ENCODE data around the gene RGS1.

The RGS1 gene

GRCh38 chr1:192543445-192543844 is 32.1 kb upstream of the RGS1 start:
- TF ChIP-seq ZBTB7A (IDR thresholded peaks at IDR 0.05; ENCODE audit: low read depth) (no peak), CEBPB (IDR thresholded peaks at IDR 0.05) (no peak), NFIC (IDR thresholded peaks at IDR 0.05) (no peak), EP300 (IDR thresholded peaks at IDR 0.05; ENCODE audit: borderline replicate concordance) (no peak), CREB1 (IDR thresholded peaks at IDR 0.05; ENCODE audit: low read depth) (no peak), YY1 (IDR thresholded peaks at IDR 0.05; ENCODE audit: low read depth) (no peak), USF1 (IDR thresholded peaks at IDR 0.05) (no peak), TCF12 (IDR thresholded peaks at IDR 0.05; ENCODE audit: low read depth) (no peak), TAF1 (IDR thresholded peaks at IDR 0.05; ENCODE audit: low read depth) (no peak), EGR1 (IDR thresholded peaks at IDR 0.05) (no peak), RAD21 (IDR thresholded peaks at IDR 0.05; ENCODE audit: low read depth) (no peak), TEAD4 (IDR thresholded peaks at IDR 0.05) (no peak), FOXM1 (IDR thresholded peaks at IDR 0.05; ENCODE audit: borderline replicate concordance, low read depth) (no peak)
- TF ChIP-seq, protein P1, sequence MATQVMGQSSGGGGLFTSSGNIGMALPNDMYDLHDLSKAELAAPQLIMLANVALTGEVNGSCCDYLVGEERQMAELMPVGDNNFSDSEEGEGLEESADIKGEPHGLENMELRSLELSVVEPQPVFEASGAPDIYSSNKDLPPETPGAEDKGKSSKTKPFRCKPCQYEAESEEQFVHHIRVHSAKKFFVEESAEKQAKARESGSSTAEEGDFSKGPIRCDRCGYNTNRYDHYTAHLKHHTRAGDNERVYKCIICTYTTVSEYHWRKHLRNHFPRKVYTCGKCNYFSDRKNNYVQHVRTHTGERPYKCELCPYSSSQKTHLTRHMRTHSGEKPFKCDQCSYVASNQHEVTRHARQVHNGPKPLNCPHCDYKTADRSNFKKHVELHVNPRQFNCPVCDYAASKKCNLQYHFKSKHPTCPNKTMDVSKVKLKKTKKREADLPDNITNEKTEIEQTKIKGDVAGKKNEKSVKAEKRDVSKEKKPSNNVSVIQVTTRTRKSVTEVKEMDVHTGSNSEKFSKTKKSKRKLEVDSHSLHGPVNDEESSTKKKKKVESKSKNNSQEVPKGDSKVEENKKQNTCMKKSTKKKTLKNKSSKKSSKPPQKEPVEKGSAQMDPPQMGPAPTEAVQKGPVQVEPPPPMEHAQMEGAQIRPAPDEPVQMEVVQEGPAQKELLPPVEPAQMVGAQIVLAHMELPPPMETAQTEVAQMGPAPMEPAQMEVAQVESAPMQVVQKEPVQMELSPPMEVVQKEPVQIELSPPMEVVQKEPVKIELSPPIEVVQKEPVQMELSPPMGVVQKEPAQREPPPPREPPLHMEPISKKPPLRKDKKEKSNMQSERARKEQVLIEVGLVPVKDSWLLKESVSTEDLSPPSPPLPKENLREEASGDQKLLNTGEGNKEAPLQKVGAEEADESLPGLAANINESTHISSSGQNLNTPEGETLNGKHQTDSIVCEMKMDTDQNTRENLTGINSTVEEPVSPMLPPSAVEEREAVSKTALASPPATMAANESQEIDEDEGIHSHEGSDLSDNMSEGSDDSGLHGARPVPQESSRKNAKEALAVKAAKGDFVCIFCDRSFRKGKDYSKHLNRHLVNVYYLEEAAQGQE (IDR thresholded peaks at IDR 0.05; ENCODE audit: low read depth) = no peak

GRCh38 chr1:192545896-192546521 is 29.6 kb upstream of the RGS1 start:
- no peak for TF ChIP-seq TEAD4 (IDR thresholded peaks at IDR 0.05)
- no peak for TF ChIP-seq RAD21 (IDR thresholded peaks at IDR 0.05; ENCODE audit: low read depth)
- no peak for TF ChIP-seq TAF1 (IDR thresholded peaks at IDR 0.05; ENCODE audit: low read depth)
- TF ChIP-seq EGR1 (IDR thresholded peaks at IDR 0.05) = no peak
- TF ChIP-seq NFIC (IDR thresholded peaks at IDR 0.05) = no peak
- no peak for TF ChIP-seq MAX (IDR thresholded peaks at IDR 0.05)
- TF ChIP-seq CEBPB (IDR thresholded peaks at IDR 0.05) = no peak

GRCh38 chr1:192546596-192547190 is 28.9 kb upstream of the RGS1 start:
- TF ChIP-seq USF1 (IDR thresholded peaks at IDR 0.05) = no peak
- no peak for TF ChIP-seq RAD21 (IDR thresholded peaks at IDR 0.05; ENCODE audit: low read depth)
- no peak for TF ChIP-seq TEAD4 (IDR thresholded peaks at IDR 0.05)

- TF ChIP-seq, protein P1 (IDR thresholded peaks at IDR 0.05; ENCODE audit: low read depth) = no peak
- no peak for TF ChIP-seq CEBPB (IDR thresholded peaks at IDR 0.05)
- TF ChIP-seq TAF1 (IDR thresholded peaks at IDR 0.05; ENCODE audit: low read depth) = no peak
- TF ChIP-seq YY1 (IDR thresholded peaks at IDR 0.05; ENCODE audit: low read depth) = no peak
- TF ChIP-seq MAX (IDR thresholded peaks at IDR 0.05) = no peak
- TF ChIP-seq FOXM1 (IDR thresholded peaks at IDR 0.05; ENCODE audit: borderline replicate concordance, low read depth) = no peak
Observed at GRCh38 chr1:192547501-192547900, 28.1 kb upstream of the RGS1 start.

DNA sequence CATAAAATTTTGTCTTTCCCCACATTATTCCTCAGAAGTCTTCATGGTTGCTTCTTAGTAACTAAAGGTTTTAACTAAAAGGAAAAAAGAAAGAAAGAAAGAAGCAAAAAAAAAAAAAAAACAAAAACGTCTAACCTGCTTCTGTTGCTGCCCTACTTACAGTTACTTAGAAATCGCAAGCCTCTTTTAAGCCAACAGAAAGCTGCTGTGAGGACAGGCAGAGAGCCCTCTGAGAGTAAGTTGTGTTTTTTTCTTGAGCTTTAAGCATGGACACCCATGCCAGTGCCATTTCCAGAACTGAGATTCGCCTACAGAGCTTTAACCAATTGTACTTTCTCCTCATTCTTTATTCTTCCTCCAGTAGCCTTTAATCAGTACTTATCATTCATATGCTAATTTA is 25.6 kb upstream of the RGS1 start:
- no peak for TF ChIP-seq YY1 (IDR thresholded peaks at IDR 0.05; ENCODE audit: low read depth)
- TF ChIP-seq, protein P1 (IDR thresholded peaks at IDR 0.05; ENCODE audit: low read depth) = no peak
- TF ChIP-seq TCF12 (IDR thresholded peaks at IDR 0.05; ENCODE audit: low read depth) = no peak
- TF ChIP-seq RAD21 (IDR thresholded peaks at IDR 0.05; ENCODE audit: low read depth) = no peak
- no peak for TF ChIP-seq EP300 (IDR thresholded peaks at IDR 0.05; ENCODE audit: borderline replicate concordance)
- no peak for TF ChIP-seq TAF1 (IDR thresholded peaks at IDR 0.05; ENCODE audit: low read depth)
- TF ChIP-seq CREB1 (IDR thresholded peaks at IDR 0.05; ENCODE audit: low read depth) = no peak
- no peak for TF ChIP-seq ZBTB7A (IDR thresholded peaks at IDR 0.05; ENCODE audit: low read depth)
- TF ChIP-seq FOXM1 (IDR thresholded peaks at IDR 0.05; ENCODE audit: borderline replicate concordance, low read depth) = no peak
- TF ChIP-seq TEAD4 (IDR thresholded peaks at IDR 0.05) = no peak
- no peak for TF ChIP-seq CEBPB (IDR thresholded peaks at IDR 0.05)
- TF ChIP-seq USF1 (IDR thresholded peaks at IDR 0.05) = no peak
- no peak for TF ChIP-seq NFIC (IDR thresholded peaks at IDR 0.05)
- TF ChIP-seq MAX (IDR thresholded peaks at IDR 0.05) = no peak
- TF ChIP-seq EGR1 (IDR thresholded peaks at IDR 0.05) = no peak
